HG03280 (cell line): ENCODE measurements around the gene TBX15.
"Not testable (repeated sequence)": the region's sequence is repeated elsewhere in the genome, so short reads cannot be mapped to it uniquely, and the experiment has no call there.

Experiments
- ATAC-seq: cut with Tn5 transposase; IDR thresholded peaks from one replicate; pipeline ENCODE4 v1.9.1; 2021; ENCODE audit warnings: mild to moderate bottlenecking, moderate library complexity; ENCODE audit not compliant: unreplicated experiment

The TBX15 gene

DNA sequence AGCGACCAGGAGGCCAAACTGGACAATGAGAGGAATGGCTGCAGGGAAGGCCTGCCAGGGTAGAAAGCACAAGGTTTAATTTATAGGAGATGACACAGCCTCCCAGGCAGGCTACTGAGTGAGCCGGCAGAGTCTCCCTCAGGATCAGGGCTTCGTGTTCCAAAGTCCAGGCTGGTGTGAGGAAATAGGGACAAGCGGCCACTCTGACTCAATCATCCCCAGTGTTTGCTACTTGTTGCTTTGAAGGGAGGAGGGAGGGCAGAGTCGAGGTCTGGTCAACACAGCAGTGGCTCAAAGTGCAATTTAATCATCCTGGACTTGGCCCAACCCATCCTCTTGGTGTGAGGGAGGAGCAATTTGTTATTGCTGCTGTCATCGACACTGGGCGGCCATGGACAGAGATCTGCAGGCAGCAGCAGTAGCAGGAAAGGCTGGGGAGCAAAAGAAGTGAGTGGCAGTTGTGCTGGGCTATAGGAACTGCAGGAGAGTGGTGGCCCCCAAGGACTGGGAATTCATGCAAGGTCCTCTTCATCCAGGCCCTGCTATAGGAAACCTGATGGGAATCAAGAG, 27.5 kb downstream of the TBX15 start:
- ATAC-seq = no peak

- ATAC-seq = peak; percentile 64
Measured at GRCh38 chr1:118960026-118960561, 28.0 kb downstream of the TBX15 start.

DNA sequence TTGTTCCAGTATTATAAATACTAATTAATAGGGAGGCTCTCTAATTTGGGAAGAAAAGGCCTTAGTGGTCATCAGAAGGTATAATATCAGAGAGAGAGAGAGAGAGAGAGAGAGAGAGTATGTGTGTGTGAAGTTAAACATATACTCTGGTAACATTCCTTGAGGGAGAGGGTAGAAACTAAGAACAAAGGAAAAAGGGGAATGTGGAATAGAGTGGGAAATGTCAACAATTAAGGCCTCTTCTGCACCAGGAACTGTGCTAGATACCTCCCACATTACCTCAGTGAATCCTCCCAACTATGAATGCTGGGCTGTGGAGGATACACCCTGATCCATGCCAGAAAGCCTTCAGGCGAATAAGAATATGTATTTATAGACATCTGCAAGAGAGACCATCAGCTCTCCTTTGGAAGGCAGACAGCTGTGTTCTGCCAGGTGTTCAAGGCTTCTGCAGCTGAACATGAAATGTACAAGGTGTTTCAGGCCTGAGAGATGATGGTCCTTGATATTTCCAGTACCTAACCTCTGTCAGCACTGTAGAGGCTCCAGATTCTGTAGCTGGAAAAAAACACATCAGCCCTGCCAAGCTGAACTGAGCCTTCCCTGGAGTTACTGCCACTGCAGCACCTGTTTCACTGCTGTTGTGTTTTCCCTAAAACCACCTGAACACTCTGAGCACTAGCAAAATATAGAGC, 29.1 kb downstream of the TBX15 start:
- no peak for ATAC-seq

DNA sequence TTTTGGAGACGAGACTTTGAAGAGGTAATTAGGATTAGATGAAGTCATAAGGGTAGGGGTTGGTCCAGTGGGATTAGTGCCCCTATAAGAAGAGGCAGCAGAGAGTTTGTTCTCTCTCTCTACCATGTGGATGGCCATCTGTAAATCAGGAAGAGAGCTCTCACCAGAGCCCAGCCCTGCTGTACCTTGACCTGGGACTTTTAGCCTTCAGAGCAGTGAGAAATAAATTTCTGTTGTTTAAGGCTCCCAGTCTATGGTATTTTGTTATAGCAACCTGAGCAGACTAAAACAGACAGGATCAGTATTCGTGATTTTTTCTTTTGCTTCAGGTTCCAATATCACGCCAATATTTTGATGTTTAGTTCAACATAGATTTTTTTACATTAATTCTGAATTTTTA, 30.0 kb downstream of the TBX15 start:
- no peak for ATAC-seq

- not testable (repeated sequence) for ATAC-seq
Measured at GRCh38 chr1:118957579-118957978, 30.6 kb downstream of the TBX15 start.

- no peak for ATAC-seq
Measured at GRCh38 chr1:118954301-118954905, 33.7 kb downstream of the TBX15 start.

- ATAC-seq = no peak
Measured at GRCh38 chr1:118951270-118951936, 36.7 kb downstream of the TBX15 start.

- ATAC-seq = no peak
Measured at GRCh38 chr1:118949315-118949714, 38.8 kb downstream of the TBX15 start.

DNA sequence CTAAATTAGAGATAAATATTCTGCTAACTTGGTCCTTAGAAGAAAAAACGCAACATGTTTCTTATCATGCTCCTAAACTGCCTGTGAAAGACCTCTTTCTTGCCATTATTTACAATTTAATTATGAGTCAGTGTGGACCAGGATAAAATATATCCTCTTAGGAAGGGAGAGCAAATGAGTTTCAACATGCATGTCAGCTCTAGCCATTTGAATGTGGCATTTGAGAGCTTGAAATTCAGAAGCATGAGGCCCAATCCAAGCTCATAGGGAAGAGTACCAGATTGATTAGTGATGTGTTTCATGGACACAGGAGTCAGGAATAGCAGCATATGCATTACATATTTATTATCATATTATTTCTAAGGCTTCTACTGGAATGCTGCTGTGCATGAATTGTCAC, 39.3 kb downstream of the TBX15 start:
- ATAC-seq = no peak

DNA sequence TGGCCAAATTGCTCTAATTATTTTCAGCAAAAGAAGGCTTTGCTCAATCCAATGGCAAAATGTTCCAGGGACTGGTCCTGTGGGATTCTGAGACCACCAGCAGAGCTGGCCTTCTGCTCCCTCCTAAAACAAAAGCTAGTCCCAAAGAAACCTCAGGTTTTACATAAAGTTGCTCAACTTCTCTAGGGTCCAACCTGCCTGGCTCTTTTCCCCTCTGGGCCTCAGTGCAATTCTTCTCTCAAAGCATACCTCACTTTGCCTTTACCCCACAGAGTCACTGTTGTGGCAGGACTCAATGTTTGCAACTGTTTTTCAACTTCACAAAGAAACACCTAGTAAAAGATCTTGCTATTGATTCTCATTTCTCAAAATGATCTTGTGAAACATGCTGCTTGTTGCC, 39.8 kb downstream of the TBX15 start:
- ATAC-seq = no peak

DNA sequence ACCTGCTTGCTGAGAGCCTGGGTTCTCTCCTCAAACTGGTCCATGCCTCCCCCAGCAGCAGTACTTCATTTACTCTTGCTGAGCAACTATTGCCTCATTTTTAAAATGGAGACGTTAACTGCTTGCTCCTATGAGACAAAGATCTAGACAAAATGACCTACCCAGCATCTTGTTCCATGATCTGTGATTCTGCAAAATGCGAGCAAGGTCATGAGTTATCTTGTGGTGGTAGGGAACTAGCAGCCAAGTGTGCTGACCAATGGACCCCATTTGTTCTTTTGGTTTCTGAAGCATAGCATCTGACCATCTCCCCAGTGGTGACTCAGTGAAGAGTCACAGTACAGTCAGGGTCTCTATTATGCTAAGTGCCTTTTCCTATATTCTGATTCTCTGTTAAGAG, 40.4 kb downstream of the TBX15 start:
- no peak for ATAC-seq

- ATAC-seq = no peak
Measured at GRCh38 chr1:118947003-118947765, 41.0 kb downstream of the TBX15 start.

GRCh38 chr1:118945489-118945888, 42.7 kb downstream of the TBX15 start:
- ATAC-seq = no peak

- ATAC-seq = no peak
Measured at GRCh38 chr1:118944546-118944945, 43.6 kb downstream of the TBX15 start.

GRCh38 chr1:118944133-118944532, 44.0 kb downstream of the TBX15 start:
- ATAC-seq = no peak

- ATAC-seq = no peak
Measured at GRCh38 chr1:118940957-118941356, 47.2 kb downstream of the TBX15 start.

- no peak for ATAC-seq
Measured at GRCh38 chr1:118937413-118938072, 50.6 kb downstream of the TBX15 start.

GRCh38 chr1:118934706-118935105, 53.4 kb downstream of the TBX15 start:
- no peak for ATAC-seq

DNA sequence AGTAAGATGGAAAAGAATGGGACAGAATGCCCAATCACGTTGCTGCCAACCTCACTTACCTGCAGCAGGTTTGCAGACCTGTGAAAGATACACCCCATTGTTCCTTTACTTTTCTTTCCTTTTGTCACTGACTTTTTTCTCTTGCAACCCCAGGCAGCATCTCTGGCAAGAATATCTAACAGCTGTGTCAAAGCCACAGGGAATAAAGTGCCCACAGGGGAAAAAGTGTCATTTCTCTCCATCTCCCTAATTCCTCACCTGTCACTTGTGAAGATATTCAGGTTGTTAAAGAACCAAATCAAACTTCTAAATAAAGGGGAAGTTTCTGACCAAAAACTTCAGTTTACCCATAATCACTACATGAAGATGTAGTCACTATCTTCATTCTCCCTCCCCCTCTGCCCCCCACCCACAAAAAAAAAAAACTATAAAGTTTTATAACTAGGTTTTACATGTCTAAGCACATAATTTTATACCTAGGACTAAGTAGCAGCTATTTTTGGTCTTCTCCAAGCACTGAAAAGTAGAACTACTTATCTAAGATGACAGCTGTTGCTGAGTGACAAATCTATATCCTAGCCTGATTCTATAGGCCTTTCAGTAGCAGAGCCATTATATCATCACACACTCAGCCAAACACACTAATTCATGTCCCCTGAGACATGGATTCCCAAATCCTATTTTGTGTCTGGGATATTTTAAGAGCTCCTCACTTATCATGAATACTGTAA, 54.9 kb downstream of the TBX15 start:
- ATAC-seq = no peak

DNA sequence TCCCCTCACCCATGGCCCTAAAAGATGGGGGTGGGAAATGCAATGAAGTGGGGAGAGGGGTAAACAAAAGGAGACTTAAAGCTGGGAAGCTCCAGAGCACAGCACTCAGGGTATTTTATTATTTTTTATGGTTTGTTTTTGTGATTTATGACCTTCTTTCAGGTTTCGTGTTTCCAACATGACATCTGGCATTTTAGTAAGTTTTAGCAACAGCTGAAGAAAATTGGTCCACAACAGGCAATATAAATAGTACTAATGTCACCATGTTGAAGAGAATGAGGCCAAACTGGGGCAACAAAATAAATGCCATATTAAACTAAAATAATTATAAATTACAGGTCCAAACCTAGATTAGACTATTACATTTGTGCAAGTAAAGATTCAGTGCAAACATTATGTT, 56.3 kb downstream of the TBX15 start:
- ATAC-seq = no peak
